NCI-H2107 (cell line): ENCODE results near the gene TCF3.

Experiments used
- DNase-seq: peaks from one replicate; lab custom pipeline; 2025; lab: John Stamatoyannopoulos, UW

Gene TCF3

DNA sequence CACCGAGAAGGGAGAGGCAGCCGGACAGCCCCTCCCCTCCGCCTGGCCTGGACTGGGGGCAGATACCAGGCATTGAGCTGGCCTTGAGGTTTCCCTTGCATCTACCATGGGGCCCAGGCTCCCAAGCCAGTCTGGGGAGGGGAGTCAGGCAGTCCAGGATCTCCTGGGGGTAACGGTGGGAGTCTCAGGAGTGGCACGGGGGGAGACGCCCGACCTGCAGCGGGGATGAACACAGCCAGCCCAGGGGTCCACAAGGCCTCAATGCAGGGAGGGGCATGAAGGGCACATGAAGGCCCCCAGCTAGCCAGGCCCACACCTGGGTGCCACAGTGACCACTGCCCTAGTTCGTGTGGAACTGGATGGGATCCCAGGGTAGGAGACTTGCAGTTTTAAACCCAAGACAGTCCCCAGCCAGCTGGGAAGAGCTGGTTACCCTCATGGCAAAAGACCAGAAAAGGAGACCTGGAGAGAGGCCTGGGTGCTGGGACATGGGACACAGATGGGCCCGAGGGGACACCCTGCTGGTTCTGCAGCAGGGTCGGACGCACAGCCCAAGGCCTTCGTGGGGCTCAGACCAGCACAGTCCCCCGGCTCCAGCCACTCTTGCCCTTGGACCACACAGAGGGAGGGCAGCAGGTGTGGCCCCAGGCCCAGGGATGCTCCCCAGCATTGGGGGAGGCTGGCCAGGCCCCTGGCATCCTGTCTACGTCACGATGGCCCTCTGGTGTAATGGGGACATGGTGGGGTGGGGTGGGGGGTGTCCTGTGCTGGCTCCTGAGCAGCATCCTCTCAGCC lies 42.5 kb downstream of the TCF3 start:
- DNase-seq = no peak

DNA sequence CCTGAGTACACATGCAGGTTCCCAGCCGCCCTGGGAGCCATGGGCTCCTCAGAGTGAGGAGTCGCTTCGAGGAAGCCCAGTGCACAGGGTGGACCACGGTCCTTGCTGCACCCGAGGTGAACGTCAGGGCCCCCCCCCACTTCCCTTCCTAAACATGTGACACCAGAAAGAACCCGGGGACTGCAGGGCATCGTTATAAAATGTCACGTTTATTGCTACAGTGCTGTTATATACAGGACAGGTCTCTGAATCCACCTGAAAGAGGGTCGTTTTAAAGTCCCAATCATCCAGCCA lies 43.4 kb downstream of the TCF3 start:
- DNase-seq = no peak

GRCh38 chr19:1608359-1609102 lies 43.9 kb downstream of the TCF3 start:
- no peak for DNase-seq

GRCh38 chr19:1606138-1606651 lies 46.2 kb downstream of the TCF3 start:
- no peak for DNase-seq

GRCh38 chr19:1605236-1606137 lies 46.9 kb downstream of the TCF3 start, which contains the start of gene UQCR11:
Gene UQCR11 (minus strand): TSS chr19:1605462. CDS start chr19:1605409, 53 bp downstream.
- DNase-seq = peak; percentile 81

GRCh38 chr19:1602091-1602707 lies 50.2 kb downstream of the TCF3 start:
- DNase-seq = no peak

GRCh38 chr19:1601613-1602064 lies 50.8 kb downstream of the TCF3 start:
- no peak for DNase-seq

DNA sequence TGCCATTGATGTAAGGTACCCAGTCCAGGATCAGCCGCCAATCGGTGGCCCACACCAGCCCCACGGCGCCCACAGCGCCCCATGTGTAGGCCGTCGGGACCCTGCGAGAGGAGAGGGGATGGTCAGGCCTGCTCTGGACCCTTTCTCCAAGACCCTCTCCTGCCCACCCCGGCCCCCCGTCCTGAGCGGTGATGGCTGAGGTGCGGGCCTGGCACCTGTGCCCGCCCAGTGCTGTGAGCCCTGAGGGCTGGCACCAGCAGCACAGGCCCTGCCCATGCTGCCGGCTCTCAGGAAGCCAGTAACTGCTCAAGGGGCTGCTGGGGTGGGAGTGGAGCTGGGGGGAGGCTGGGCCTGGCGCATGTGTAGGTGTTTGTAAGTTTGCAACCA lies 53.0 kb downstream of the TCF3 start:
- no peak for DNase-seq

DNA sequence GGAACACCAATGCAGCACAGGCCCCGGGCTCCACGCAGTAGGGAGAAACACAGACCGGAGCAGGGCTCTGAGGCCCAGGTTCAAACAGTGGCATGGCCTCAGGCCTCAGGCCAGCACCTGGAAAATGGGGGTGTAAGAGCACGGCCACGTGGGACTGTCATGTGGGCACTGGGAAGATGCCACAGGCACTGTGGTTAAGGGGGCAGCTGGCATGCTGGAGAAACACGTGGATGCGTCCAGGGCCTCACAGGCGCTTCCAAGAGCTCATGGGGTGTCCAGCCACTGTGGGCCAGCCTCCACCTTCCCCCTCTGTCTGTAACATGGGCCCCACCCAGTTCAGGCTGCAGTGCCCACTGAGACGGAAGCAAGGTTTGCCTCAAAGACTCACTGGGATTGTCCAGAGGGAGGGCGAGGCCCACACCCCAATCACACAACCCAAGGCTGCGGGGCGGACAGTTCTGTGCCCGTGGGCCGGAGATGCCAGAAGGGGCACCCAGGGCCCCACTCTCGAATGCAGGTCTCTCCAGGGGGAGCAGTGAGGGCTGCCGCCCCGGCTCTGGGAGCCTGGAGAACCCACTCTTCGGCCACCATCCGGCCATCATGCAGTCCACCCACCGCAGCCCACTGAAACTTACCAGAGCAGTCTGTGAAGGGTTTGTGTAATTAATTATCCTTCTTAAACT lies 53.5 kb downstream of the TCF3 start:
- DNase-seq = no peak

DNA sequence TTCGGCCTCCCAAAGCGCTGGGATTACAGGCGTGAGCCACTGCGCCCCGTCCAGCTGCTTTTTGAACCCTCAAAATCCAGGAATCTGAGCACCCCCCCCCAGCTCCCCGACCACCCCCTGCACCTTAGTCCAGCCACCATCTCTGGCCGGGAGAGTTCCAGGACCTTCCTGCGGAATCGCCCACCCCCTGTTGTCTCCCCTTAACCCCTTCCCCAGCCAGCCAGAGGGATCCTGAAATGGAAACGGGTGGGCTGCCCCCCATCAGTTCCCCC lies 59.0 kb downstream of the TCF3 start:
- DNase-seq = no peak

DNA sequence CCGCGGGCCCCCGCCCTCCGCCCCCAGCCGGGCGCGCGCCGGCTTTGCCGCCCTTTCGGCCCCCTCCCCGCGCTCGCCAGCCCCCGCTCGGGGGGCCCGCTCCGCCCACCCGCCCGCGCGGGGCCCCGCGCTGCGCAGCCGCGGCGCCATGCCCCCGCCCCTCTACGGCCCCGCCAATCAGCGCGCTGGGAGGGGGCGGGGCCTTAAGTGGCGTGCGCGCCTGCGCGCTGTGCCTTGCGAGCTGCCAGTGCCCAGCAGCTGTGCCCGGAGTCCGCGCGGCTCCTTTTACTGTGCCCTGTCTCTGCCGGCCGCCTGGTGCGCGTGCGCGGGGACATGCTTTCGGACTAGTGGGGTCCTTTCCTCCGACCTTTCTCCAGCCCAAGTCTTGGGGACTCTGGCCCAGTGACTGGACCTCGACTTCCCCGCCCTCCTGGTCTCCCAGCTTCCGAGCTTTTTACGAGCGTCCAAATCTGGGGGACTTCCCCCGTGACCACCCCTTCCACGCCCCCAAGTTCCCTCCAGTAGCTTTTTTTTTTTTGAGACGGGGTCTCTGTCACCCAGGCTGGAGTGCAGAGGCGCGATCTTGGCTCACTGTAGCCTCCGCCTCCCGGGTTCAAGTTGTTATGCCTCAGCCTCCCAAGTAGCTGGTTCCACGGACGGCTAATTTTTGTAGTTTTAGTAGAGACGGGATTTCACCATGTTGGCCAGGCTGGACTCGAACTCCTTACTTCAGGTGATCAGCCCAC lies 59.5 kb downstream of the TCF3 start, which contains the start of gene MBD3:
TSS of gene MBD3 (minus strand) at position 111 of the 746 bp plus-strand sequence. CDS start 234 bp downstream, outside the sequence.
- peak; percentile 93 for DNase-seq

GRCh38 chr19:1592024-1592754 lies 60.2 kb downstream of the TCF3 start:
- peak; percentile 48 for DNase-seq

DNA sequence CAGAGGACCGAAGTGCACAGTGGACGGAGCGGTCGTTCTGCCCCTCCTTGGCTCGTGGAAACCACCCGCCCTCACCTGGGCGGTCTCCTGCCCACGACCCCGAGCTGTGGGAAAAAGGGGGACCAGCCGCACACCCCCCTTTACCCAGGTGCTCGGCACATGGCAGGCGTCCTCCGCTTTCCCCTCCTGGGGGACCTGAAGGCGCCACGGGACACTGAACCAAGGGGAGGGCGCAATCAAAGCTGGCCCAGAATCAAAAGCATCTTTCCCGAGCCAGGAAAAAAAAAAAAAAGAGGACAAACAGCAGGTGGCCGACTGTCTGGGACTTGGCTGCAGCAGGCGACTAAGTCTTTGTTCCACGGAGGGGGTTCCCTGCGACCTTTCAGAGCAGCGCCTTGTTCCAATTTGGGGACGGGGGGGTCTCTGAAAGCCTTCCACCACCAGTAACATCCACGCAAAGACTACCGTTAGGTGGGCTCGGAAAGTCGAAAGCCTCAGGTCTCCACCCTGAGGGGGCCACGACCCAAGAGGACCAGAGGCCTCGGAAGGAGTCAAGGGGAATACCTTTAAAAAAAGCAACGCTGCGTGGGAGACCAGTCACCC lies 60.9 kb downstream of the TCF3 start:
- DNase-seq = no peak

DNA sequence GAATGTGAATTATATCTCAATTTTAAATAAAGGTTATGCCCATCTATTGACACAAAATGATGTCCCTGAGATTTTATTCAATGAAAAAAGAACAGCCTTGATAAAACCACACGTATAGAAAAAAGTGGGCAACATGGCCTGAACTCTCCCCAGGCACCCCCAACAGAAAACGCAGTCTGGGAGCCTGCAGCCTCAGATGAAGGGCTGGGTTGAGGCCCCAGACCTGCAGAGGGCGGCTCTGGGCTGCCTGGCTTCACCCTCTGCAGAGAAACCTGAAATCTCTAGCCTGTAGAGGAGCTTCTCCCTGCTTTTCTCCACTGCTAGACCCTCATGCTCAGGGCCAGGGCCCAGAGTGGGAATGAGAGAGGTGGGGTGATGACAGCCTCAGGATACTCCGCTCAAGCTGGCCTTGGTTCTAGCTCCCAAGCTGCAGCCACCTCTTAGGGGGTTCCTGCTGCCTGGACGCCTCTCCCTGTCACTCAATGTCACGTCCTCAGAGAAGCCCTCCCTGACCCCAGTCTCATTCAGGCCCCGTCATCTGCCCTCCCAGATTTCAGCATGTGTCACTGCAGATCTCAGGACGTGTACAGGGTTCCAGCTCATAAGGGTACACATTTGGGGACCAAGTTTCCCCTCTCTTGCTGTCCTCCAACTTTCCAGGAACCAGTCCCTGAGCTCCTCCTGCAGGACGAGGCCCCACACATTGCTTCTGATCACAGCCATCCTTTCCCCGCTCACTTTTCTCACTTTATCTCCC lies 61.6 kb downstream of the TCF3 start:
- DNase-seq = no peak

DNA sequence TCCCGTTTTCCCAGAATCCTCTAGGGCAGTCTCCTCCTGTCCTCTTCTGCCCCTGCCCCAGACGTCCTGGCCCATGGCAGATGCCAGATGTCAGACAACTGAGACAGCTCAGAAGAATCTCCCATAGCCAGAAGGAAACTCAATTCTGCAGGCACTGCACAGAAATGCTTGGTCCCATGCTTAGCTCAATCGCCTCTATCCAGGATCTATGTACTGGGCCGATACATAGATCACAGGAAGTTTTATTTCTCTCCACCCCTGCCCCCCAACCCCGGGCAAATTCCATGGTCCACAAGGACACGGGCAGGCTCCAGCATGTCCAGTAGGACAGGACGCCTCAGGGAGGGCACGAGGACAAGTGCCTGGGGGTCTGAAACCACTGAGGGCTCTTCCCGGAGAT lies 64.5 kb downstream of the TCF3 start:
- no peak for DNase-seq

DNA sequence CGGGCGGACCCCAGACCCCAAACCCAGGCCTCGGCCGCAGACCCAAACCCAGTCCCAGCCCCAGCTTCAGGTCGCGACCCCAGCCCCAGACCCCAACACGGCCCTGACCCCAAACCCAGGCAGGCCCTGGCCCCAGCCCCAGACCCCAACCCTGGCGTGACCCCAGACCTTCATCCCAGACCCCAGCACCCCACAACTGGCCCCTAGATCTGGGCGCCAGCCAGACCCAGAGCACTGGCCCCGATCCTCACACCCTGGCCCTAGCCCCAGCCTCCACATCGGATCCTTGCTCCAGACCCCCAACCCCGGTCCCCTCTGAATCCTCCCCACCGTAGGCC lies 67.2 kb downstream of the TCF3 start:
- DNase-seq = no peak

GRCh38 chr19:1584500-1585242 lies 67.7 kb downstream of the TCF3 start:
- no peak for DNase-seq

GRCh38 chr19:1582201-1582600 lies 70.2 kb downstream of the TCF3 start:
- no peak for DNase-seq
